SU-DHL-6 (cell line): ENCODE data around the gene CERT1.

Source experiments
- CTCF ChIP-seq: fragments of 200-600 bp; sonication (generic); IDR thresholded peaks from one replicate; pipeline ENCODE4 v1.5.1; 2017; ENCODE audit warnings: antibody characterized with exemption, mild to moderate bottlenecking, low read length, moderate library complexity; ENCODE audit not compliant: insufficient read depth, poor library complexity, severe bottlenecking
- EZH2phosphoT487 ChIP-seq: fragments of 200-600 bp; sonication (generic), shearing (Covaris generic); conservative IDR thresholded peaks from 2 replicates; pipeline ENCODE4 v1.6.1; 2018; ENCODE audit warnings: mild to moderate bottlenecking, antibody characterized with exemption, low read length, moderate library complexity, mixed read lengths

- no peak for TF ChIP-seq CTCF
- no peak for TF ChIP-seq EZH2phosphoT487
Measured at GRCh38 chr5:75469017-75469416, 42.4 kb downstream of the CERT1 start.
